Large intestine (tissue), 3 donors: ENCODE measurements around the gene STK39. TPM values are rescaled to one million over a fixed set of nuclear protein-coding genes. Genes with fewer than 3 reads are reported as not detected.

Source experiments
- DNase-seq, 2 donors: peaks; one replicate each; pipeline versions ENCODE4 v3.0.0 to v3.0.0-alpha.2; 2013
- H3K27ac ChIP-seq: one replicate; pipeline ENCODE4 v1.5.1; 2013; ENCODE audit warnings: low read length
- H3K27me3 ChIP-seq: 2 replicates; pipeline ENCODE4 v1.6.1; 2013; ENCODE audit warnings: low read length; ENCODE audit not compliant: control insufficient read depth, insufficient read depth
- H3K36me3 ChIP-seq: 2 replicates; pipeline ENCODE4 v1.6.1; 2013; ENCODE audit warnings: low read length; ENCODE audit not compliant: control insufficient read depth, insufficient read depth
- H3K4me1 ChIP-seq: one replicate; pipeline ENCODE4 v1.6.1; 2013; ENCODE audit warnings: low read length; ENCODE audit not compliant: control insufficient read depth, insufficient read depth
- H3K4me3 ChIP-seq: one replicate; pipeline ENCODE4 v1.5.1; 2013; ENCODE audit warnings: low read length
- H3K9me3 ChIP-seq: one replicate; pipeline ENCODE4 v1.6.1; 2013; ENCODE audit warnings: mild to moderate bottlenecking, low read depth, low read length, moderate library complexity; ENCODE audit not compliant: control insufficient read depth
- WGBS: methylation state at CpG from one replicate; pipeline ENCODE4 v1.1.5; 2013; ENCODE audit warnings: low lambda C conversion rate; ENCODE audit not compliant: insufficient coverage; 5-methylcytosine and 5-hydroxymethylcytosine counted together
- polyA plus RNA-seq: library from polyadenylated mRNA; unstranded; fragments of 120-200 nt; gene quantifications from one replicate; pipeline ENCODE4 v1.2.1, GENCODE V29; 2013

Gene STK39
- polyA plus RNA-seq, 1 donor, result 22.4 TPM

GRCh38 chr2:168147830-168148794, 99.3 kb downstream of the STK39 start:
- no peak for DNase-seq
- no peaks in the 10 kb centered on the region for H3K9me3 ChIP-seq
- WGBS, result no CpG with 5 or more reads among the region's 8 CpGs
- no peak overlapping the region for H3K4me3 ChIP-seq
- no peaks in the 10 kb centered on the region for H3K4me1 ChIP-seq
- no peaks in the 10 kb centered on the region for H3K27me3 ChIP-seq
- peaks cover 3% of the 10 kb centered on the region for H3K36me3 ChIP-seq
- no peak overlapping the region for H3K27ac ChIP-seq

GRCh38 chr2:168146892-168147810, 100.2 kb downstream of the STK39 start:
- Histone ChIP-seq H3K27ac (no peak overlapping the region), H3K36me3 (peaks cover 3% of the 10 kb centered on the region), H3K27me3 (no peaks in the 10 kb centered on the region), H3K4me1 (no peaks in the 10 kb centered on the region), H3K9me3 (no peaks in the 10 kb centered on the region), H3K4me3 (no peak overlapping the region)
- 71% methylated on average over 4 of the region's 9 CpGs for WGBS
- no peak for DNase-seq

GRCh38 chr2:168145426-168146310, 101.7 kb downstream of the STK39 start:
- WGBS, result 100% methylated on average over 2 of the region's 3 CpGs
- H3K4me1 ChIP-seq, result no peaks in the 10 kb centered on the region
- no peaks in the 10 kb centered on the region for H3K27me3 ChIP-seq
- H3K4me3 ChIP-seq, result no peak overlapping the region
- H3K36me3 ChIP-seq, result peaks cover 3% of the 10 kb centered on the region
- no peak overlapping the region for H3K27ac ChIP-seq
- no peak for DNase-seq
- H3K9me3 ChIP-seq, result no peaks in the 10 kb centered on the region

- WGBS, result no CpG with 5 or more reads among the region's 2 CpGs
- Histone ChIP-seq H3K27me3 (no peaks in the 10 kb centered on the region), H3K36me3 (peaks cover 5% of the 10 kb centered on the region), H3K4me3 (no peak overlapping the region), H3K9me3 (no peaks in the 10 kb centered on the region), H3K4me1 (no peaks in the 10 kb centered on the region), H3K27ac (no peak overlapping the region)
- no peak for DNase-seq
Observed at GRCh38 chr2:168145011-168145410, 102.4 kb downstream of the STK39 start.

- WGBS, result no CpG with 5 or more reads among the region's 3 CpGs
- no peaks in the 10 kb centered on the region for H3K4me1 ChIP-seq
- no peak overlapping the region for H3K4me3 ChIP-seq
- H3K27ac ChIP-seq, result no peak overlapping the region
- no peaks in the 10 kb centered on the region for H3K9me3 ChIP-seq
- no peak for DNase-seq
- peaks cover 5% of the 10 kb centered on the region for H3K36me3 ChIP-seq
- H3K27me3 ChIP-seq, result no peaks in the 10 kb centered on the region
Observed at GRCh38 chr2:168143813-168144212, 103.6 kb downstream of the STK39 start.

- Histone ChIP-seq H3K36me3 (peaks cover 8% of the 10 kb centered on the region), H3K9me3 (no peaks in the 10 kb centered on the region), H3K4me1 (no peaks in the 10 kb centered on the region), H3K27me3 (no peaks in the 10 kb centered on the region), H3K4me3 (no peak overlapping the region), H3K27ac (no peak overlapping the region)
- WGBS, result 100% methylated on average over 1 of the region's 5 CpGs
- no peak for DNase-seq
Observed at GRCh38 chr2:168140892-168141291, 106.5 kb downstream of the STK39 start.

GRCh38 chr2:168139852-168140251, 107.5 kb downstream of the STK39 start:
- Histone ChIP-seq H3K27me3 (no peaks in the 10 kb centered on the region), H3K36me3 (peaks cover 8% of the 10 kb centered on the region), H3K27ac (no peak overlapping the region), H3K9me3 (no peaks in the 10 kb centered on the region), H3K4me3 (no peak overlapping the region), H3K4me1 (no peaks in the 10 kb centered on the region)
- WGBS, result no CpG with 5 or more reads among the region's 4 CpGs
- no peak for DNase-seq

- Histone ChIP-seq H3K36me3 (peaks cover 8% of the 10 kb centered on the region), H3K27me3 (no peaks in the 10 kb centered on the region), H3K9me3 (no peaks in the 10 kb centered on the region), H3K4me1 (no peaks in the 10 kb centered on the region), H3K4me3 (no peak overlapping the region), H3K27ac (no peak overlapping the region)
- DNase-seq, result no peak
- 97% methylated on average over 4 of the region's 5 CpGs for WGBS
Observed at GRCh38 chr2:168138901-168139300, 108.5 kb downstream of the STK39 start.

- no peak overlapping the region for H3K27ac ChIP-seq
- DNase-seq, result no peak
Observed at GRCh38 chr2:168138374-168138773, 109.0 kb downstream of the STK39 start.

More at GRCh38 chr2:168138374-168138773, 109.0 kb downstream of the STK39 start:
- Histone ChIP-seq H3K27me3 (no peaks in the 10 kb centered on the region), H3K9me3 (no peaks in the 10 kb centered on the region), H3K4me3 (no peak overlapping the region), H3K36me3 (peaks cover 8% of the 10 kb centered on the region), H3K4me1 (no peaks in the 10 kb centered on the region)
- no CpG with 5 or more reads among the region's 5 CpGs for WGBS
